ENCODE measurements around the gene QTRT2.

- TF ChIP-seq POLR2A (IDR thresholded peaks at IDR 0.05): no peak
- no peak for TF ChIP-seq CTCF (IDR thresholded peaks at IDR 0.05)
These were observed 72.3 kb downstream of the QTRT2 start for GRCh38 chr3:114128826-114129225.

Data from thyroid gland (tissue), 4 donors.